Peyer's patch (tissue), 4 donors: Measurements from ENCODE around the gene TRIM24.

Experiments
- POLR2A ChIP-seq, 2 donors: fragments of 450-650 bp; IDR thresholded peaks; one replicate each; pipeline ENCODE4 v1.5.1; 2017; ENCODE audit warnings: antibody characterized with exemption in 2 of 2, mild to moderate bottlenecking in 2 of 2, moderate library complexity in 2 of 2
- TF ChIP-seq, protein P1 (sequence below), 6 experiments: fragments of 450-650 bp in 4 of 6; fragments of 200-600 bp in 2 of 6; sonication (generic) in 1 of 6; IDR thresholded peaks; one replicate each; pipeline ENCODE4 v1.5.1; 2017 to 2019; ENCODE audit warnings: antibody characterized with exemption in 6 of 6, mild to moderate bottlenecking in 3 of 6, moderate library complexity in 1 of 6

DNA sequence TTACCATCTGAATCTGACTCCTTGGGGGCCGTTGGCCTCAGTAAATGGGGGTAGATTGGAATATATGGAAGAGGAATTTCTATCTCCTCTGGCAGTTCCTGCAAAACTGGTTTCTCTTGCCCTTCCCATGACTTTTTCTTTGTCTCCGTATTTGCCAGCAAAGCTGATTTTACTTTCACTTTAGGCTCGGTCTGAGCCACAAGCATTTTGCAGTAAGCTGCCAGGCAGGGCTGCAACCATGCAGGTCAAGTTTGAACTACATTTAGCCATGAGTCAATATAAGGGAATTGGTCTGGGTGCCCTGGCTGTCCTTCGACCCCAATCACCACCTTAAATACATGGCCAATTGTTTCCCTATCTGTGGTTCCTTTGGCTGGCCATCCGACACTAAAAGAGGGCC lies 104.3 kb downstream of the TRIM24 start:
- TF ChIP-seq, protein P1, sequence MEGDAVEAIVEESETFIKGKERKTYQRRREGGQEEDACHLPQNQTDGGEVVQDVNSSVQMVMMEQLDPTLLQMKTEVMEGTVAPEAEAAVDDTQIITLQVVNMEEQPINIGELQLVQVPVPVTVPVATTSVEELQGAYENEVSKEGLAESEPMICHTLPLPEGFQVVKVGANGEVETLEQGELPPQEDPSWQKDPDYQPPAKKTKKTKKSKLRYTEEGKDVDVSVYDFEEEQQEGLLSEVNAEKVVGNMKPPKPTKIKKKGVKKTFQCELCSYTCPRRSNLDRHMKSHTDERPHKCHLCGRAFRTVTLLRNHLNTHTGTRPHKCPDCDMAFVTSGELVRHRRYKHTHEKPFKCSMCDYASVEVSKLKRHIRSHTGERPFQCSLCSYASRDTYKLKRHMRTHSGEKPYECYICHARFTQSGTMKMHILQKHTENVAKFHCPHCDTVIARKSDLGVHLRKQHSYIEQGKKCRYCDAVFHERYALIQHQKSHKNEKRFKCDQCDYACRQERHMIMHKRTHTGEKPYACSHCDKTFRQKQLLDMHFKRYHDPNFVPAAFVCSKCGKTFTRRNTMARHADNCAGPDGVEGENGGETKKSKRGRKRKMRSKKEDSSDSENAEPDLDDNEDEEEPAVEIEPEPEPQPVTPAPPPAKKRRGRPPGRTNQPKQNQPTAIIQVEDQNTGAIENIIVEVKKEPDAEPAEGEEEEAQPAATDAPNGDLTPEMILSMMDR (IDR thresholded peaks at IDR 0.05) = no peak
- TF ChIP-seq POLR2A (IDR thresholded peaks at IDR 0.05) = no peak
